Effector CD8-positive, alpha-beta T cell (primary cell): ENCODE measurements around the gene UXS1.

Source experiments
- DNase-seq: peaks from one replicate; lab custom pipeline; 2025; lab: John Stamatoyannopoulos, UW

UXS1 gene

DNA sequence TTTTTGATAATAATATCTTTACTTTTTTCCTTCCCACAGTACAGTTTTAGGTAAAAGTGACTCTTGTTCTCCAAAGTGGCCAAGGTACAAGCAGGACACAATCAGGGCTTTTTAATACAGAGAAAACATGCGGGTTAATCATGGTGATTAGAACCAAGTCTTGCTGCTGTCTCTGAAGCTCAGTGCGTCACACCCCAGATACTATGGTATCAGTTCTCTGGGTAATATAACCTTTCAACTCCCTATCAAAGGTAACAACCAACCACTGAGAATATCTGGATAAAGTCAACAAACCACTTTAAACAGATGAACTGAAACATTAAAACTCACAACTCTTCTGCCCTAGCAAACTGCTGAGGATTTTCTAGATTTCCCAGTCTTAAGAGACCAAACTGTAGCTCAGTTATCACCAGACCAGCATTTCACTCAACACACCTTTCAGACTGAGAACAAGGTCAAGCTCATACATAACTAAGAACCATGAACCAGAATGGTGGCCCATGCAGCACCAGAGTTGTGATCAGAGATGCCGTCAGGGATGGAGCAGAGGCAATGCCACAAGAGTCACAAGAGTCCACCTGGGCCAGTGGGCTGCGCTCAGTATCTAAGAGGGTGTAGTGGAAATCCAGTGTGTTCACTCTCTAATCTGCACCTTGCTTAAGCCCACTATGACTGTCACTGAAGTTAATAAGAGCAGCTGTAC lies 103.0 kb downstream of the UXS1 start:
- DNase-seq, result no peak

DNA sequence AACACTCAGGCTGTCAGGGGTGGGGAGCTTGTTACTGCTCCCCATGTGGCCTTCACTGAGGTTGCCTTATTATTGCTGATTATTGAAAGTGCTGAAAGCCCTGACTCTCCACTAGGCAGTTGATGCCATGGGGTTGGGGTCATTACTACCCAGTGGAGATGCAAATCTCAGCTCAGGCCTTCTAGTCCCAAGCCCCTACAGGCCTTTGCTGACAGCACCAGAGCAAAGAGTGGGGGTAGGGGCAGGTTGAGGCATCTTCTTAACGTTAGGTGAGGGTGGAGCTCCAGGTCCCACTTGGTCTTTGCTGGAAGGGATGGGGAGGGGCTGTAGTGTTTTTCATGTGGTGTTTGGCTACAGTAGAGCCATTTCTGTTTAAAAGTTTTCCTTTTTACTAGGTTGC lies 104.5 kb downstream of the UXS1 start:
- DNase-seq, result no peak

DNA sequence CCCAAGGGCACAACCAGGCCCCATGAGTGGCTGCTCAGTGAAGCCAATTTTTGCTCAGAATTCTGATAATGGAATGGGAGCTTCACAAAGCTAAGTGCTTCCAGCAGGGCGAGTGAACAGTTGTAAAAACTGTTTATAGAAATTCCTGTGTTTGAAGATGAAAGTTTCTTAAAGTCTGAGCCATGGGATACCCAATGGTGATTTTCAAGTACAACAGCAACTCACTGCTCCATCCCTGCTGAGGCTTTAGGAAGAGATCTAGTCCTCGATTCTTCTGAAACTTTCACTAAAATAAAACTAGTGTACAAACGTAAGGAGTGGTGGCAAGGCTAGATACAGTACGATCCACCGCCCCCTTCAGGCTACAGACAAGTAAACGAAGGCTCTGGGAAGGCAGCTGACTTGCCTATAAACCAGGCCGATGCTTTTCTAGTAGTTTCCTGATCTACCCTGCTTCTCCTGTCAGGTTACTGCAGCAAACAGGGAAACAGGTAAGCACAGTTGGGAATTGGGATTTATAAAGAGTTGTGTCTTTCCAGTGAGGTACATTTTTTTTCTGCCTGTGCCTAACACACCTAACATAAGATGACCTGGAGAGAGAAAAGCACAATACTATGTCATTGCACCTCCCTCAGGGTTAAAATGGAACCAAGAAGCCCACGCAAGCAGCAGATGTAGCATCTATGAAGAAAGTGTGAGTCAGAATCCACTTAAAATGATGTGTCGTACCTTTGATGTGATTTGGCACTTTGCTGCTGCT lies 108.7 kb downstream of the UXS1 start:
- peak; percentile 14 for DNase-seq

DNA sequence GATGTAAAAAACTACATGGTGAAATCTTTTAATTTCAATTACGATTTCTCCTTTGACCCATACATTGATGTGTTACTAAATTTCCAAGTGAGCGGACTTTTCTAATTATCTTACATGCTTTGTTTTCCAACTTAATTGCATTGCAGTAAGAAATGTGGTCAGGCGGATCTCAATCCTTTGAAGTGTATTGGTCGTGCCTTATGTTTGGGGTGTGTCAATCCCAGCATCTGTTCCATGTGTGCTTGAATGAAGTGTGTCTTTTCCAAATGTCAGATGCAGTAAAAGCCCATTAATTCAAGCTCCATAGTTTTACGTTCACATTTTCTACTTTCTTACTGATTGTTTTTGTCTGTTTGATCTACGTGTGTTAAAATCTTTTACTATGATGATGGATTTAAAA lies 113.1 kb downstream of the UXS1 start:
- no peak for DNase-seq

DNA sequence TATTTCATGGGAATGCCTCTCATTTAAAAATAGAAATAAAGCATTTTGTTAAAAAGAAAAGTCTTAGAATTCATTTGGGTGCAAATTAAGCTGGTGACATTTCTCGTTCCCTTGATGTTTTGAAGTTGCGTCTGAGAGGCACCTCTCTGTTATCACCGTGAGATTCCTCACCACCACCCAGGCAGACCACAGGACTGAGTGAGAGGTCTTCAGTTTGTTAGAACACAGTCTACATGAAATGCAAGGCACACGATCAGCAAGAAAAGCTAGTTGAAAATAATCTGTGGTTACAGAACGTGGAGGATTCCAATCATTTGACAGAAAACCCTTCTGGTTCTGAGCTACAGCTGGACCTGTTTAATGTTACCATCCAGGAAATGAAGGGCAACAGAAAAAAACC lies 116.0 kb downstream of the UXS1 start:
- no peak for DNase-seq

DNA sequence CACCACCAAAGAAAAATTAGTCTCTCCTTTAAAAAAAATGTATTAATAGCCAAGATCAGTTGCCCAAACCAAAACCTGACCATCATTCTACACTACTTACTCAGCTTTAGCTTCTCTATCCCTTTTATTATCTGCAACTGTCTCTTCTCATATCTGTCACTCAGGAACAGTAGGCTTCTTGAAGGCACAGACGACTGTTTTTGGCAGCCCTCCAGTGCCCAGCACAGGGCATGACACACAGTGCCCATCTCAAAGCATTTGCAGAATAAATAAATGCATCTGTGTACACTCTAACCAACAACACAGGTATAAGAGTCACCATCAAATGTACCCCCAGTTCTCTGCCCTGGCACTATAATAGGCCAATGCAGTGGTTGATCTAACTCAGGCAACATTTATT lies 117.2 kb downstream of the UXS1 start:
- no peak for DNase-seq

DNA sequence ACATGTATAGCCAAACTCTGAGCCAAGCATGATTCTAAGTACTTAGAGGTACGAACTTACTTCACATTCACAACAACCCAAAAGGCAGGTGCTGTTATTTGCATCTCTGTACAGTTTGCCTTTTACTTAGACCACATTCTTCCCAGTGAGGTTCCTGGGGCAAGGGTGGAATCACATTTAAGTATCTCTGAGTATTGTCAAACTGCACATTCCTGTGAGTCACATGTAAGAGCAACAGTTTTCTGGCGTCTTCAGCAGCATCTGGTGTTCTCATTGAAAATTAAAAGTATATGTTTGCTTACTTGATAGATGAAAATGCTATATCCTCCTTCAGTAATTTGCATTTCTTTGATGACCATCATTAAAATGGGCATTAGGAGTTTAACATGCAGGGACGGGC lies 119.1 kb downstream of the UXS1 start:
- DNase-seq, result no peak

DNA sequence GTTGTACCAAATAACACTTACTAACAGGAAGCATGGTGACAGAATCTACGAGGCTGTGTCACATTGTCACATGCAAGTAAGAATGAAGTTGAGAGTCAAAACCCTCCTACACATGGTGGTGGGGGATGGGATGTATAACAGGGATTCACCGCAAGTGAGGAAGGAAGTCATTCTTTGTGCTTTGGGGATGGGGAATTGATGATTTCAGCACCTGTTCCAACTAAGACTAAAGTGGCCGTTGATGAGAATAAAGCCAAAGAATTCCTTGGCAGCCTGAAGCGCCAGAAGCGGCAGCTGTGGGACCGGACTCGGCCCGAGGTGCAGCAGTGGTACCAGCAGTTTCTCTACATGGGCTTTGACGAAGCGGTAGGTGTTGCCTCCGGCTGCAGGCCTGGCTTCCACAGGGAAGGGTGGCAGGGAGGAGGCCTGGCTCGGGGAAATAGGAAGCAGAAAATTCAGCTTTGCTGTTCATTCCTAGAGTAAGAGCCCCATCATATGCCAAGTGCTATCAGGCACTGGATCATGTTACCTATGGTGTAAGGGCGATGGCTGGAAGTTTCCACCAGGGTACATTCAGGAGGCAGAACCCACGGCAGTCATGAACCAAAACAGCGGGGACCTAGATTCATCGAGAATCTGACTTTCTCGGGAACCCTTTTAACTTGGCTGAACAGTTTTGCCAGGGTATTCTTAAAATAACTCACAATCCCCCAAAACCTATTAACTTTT lies 120.3 kb downstream of the UXS1 start:
- DNase-seq, result no peak

DNA sequence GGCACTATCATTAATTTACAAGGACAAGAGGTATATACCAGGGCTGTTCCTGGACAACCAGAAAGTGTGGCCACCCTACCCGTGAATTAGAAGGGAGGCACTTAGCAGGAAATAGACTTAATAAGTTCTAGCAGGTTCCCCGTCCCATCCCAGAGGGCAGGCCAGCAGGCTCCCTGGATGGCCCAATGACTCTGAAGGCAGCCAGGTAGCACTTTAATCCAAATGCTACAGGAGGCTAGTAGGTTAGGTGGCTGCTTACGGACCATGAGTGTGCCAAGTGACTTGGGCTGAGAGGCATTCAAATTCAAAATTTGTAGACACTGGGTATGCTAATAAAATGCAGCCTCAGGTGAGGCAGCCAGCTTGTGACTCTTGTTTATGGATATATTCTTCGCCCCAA lies 123.9 kb downstream of the UXS1 start:
- no peak for DNase-seq

DNA sequence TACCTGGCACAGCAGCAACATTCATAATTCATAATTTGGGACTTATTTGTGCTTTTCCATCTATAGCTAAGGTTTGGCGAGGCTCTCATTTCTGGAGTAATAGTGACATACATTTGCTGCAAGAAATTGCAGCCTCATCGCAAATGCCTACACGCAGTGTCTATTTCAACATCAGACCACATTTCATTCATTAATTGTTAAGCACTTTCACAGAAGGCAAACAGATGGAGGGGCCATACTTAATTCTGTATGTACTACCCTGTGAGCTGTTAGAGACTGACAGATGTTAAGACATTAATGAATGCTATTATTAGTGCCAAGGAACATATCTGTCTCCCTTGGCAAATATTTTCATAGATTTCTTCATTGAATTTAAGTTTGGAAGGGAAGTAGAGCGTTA lies 125.7 kb downstream of the UXS1 start:
- DNase-seq, result no peak

DNA sequence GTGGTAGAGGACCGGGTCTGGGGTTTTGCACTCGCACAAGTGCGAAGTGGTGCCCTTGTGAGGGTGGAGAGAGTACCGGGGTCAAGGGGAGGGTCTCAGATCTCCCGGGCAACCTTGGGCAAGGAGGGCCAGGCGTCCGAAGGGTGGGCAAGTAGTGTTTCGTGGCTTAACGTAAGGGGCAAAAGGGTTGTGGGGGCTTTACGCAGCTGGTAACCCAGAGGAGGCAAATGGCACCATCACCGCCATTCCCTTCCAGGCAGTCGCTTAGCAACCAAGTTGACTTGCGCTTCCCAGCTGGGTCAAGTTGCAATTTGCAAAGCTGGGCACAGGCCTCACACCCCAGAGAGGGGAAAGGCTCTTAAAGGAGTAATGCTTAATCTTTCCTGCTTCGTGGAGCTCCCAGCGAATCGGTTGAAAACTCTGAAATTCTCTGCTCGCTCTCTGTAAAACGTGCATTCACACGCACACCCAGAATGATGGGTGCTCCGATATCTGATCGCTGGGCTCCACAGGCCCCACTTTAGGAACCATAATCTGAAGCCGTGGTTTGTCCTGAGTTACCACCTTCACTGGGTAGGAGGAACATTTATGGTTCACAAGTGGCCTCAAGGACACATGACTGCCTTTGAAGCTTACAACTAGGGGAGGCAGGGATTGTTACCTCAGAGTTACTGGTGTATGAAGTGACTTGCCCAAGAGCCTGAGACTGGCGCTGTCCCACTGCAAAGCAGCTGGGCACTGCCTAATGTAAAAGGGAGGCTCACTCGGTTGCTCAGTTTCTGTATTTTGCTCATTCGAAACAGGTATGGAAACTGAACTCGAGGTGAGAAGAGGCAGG lies 127.9 kb downstream of the UXS1 start:
- no peak for DNase-seq

DNA sequence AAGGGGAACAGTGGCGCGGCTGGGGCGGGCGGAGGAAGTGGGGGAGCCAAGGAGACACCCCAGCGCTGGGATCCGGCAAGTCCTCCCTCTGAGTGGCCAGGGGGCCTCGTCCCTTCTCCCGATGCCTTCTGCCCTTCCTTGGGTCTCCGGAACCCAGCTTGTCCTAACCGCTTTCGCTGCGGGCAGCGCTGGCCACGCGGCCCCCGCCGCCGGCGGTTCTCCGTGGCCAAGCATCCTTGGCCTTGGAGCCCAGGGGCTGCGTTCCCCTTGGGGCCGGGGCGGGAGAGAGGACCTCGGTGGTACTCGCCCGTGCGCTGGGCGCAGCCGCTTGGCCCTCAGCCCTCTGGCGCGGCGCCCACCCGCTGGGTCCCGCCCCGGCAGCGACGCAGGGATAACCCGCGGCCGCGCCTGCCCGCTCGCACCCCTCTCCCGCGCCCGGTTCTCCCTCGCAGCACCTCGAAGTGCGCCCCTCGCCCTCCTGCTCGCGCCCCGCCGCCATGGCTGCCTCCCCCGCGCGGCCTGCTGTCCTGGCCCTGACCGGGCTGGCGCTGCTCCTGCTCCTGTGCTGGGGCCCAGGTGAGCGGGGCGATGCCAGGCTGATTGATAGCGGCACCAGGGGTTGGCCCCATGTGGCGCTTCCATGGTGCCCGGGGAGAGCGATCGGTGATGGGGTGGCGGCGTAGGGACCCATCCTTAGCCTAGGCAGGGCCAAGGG lies 128.7 kb downstream of the UXS1 start:
- peak; percentile 7 for DNase-seq

DNA sequence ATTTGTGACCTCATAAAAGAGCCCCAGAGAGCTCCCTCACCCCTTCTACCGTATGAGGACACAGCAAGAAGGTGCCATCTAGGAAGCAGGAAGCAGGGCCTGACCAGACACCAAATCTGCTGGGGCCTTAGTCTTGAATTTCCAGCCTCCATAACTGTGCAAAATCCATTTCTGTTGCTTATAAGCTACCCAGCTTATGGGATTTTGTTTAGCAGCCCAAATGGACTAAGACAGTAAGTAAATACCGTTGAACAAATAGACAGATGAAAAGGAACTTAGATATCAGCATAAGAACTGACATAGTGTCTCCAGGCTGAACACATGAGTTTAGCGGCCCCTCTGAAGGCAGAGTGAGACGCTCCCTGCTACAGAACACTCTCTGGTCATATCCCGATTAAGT lies 130.9 kb downstream of the UXS1 start:
- no peak for DNase-seq

DNA sequence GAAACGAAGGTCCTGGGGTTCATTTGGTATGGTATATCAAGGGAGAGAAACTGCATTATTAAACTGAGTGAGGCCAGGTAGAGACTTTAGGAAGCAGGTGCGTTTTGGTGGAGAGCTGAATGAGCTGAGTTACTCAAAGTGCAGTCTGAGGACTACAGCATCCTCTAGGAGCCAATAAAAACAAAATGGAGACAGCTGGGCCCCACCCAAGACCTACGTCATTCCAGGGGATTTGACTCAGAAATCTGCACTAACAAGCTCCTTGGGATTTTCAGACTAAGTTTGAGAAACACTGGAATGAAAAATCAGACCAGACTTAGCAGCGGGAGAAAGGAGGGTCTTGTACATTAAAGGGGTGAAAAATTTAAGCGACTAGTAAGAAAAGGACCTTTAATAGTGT lies 131.5 kb downstream of the UXS1 start:
- no peak for DNase-seq

DNA sequence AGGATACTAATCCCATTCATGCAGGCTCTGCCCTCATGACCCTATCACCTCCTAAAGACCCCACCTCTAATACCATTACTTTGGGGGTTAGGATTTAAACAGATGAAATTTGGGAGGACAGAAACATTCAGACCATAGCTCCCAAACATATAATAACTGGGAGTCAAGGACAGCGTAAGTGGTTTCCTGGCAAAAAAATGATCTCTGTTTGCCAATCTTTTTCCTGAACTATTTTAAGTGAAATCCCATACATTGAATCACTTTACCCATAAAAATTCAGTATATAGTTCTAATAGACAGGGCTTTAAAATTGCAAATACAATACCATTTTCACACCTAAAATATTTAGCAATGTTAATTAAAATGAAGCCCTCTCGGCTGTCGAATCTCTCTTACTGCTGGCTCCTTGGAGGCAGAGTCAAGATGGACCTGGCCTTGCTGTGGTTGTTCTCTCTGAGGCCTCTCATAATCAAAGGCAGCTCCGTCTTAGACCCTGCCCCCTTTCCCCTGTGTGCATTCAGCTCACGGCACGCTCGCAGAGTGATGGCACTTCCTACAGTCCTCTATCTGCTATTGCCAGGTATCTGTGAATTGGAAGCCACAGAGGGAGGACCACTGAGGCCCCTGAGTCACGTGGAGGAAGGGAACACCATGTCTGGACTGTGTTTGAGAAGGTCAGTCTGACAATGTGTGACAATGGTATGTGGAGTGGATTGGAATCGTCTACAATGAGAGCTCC lies 132.3 kb downstream of the UXS1 start:
- DNase-seq, result no peak

DNA sequence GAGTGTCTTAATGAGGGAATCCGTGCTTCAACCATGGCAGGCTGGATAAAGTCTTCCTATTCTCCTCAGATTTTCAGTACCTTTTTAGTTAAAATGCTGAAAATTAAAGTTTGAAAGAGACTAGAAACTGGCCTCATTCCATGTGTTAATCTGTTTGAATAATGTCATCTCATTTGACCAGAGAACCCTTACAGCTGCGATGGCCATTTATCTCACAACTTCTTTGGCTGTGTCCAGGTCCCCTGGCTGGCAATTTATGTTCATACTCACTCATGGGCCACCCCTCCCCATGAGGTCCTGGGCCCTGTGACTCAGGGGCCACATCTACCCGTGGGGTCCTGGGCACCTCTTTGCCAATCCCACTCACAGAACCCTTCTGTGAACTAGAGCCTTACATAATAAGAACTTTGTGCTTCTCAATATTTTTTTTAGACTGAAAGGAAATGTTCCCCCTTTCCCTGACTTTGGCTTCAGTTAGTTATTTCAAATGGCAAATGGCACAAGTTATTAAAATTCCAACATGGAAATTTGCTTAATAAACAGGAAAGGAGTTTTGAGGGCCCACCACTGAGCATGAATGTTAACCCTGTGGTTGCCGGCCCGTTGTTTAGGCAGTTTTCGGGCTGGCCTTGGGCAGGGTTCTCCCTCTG lies 134.6 kb downstream of the UXS1 start:
- DNase-seq, result no peak

DNA sequence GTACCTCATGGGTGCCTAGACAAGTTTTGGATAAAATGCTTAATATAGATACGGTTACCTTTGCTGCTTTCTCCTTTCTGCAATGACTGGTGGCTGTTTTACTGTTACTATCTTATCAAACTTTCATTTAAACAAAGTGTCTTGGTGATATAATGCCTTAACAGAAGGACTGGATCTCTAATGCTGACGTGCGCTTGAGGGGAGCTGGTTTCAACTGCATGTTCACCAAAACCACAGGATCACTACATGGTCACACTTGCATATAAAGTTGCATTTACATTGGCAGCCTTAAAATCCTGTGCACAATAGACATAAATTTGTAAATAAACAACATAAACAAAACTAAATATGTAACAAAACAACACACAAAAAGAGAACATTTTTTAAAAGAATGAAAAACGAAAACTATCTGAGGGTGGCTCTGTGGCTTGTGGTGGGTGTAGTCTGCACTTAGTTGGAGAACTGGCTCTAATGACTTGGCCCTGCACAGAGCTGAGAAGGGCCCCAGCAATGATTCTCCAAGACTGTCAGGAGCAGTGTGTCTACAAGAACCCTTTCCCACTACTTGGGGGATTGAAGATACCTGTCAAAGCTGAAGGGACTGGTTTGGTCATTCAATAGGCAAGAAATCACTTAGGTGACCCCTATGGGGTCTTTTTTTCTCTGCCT lies 135.5 kb downstream of the UXS1 start:
- no peak for DNase-seq

DNA sequence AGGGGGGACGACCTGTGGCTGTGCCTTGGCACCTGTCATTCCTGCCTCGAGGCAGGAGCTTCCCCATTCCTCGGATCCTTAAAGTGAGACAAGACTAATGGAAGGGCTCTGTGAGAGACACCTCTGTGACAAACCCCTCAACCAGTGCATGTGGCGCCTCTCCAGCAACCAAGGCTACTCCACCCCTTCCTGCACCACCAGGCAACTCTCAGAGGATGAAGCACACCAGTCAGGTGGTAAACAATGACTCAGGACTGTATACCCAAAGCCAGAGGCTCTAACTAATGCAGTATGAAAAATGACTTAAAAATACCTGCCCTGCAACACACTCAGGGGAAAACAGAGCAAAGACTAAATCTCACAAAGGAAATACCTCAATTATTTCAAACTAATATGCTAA lies 136.9 kb downstream of the UXS1 start:
- no peak for DNase-seq

DNA sequence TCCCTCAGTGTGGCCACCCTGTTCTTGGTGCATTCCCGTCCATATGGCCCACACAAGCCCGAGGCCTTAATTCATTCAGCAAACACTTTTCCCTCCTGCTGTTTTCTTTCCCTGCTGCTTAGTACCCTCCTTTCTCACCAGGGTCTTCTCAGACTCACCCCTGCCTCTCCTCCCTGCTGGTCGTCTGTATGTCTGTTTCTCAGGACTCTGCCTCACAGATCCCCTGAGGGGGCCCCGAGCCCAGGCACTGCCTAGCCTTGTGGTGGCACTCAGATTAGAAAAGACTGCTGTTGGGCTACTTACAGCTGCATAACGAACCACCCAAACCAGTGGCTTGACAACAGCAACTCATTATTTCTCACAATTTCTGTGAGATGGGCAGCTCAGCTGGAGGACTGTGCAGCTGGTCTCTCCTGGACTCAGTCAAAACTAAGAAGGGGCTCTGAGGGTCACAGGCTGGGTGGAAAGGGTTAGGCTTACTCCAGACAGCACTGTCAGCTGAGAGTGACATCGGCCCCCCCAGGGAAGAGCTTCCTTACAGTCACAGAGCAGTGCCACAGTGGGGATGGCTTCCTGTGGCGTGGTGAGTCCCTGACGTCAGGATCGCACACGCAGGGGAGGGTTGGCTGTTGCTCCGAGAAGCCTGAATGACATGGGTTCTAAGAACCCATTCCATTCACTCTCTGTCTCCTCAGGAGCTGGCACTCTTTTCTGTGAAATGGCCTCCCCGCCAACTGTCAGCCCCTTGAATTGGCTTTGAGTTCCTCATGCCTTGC lies 139.0 kb downstream of the UXS1 start:
- no peak for DNase-seq
